HepG2 (cell line): ENCODE data around the gene RHOT1. TPM values are rescaled to one million over a fixed set of nuclear protein-coding genes. Genes with fewer than 3 reads are reported as not detected.

ENCODE experiments used
- ATAC-seq: fragments of 200-7000 bp; cut with Tn5 transposase; 3 replicates; pipeline ENCODE4 v1.9.1; 2020; ENCODE audit warnings: mild to moderate bottlenecking, moderate library complexity
- BruUV-seq: library from RNA; stranded (reverse); fragments of 400-500 nt; replicated peaks from 2 replicates; lab custom pipeline; 2021; lab: Mats Ljungman, UMichigan
- CTCF ChIA-PET: fragments of 300-600 bp; formaldehyde crosslinking; extraction: SDS; loops from one replicate; lab custom pipeline; 2021; ENCODE audit warnings: low total read pairs, inconsistent platforms, low intra/inter-chr PET ratio; lab: Yijun Ruan, JAX
- POLR2A ChIA-PET: fragments of 350-600 bp; sonication (Branson Sonifier 250); formaldehyde crosslinking; loops from one replicate; lab custom pipeline; 2020; ENCODE audit warnings: antibody characterized with exemption, inconsistent platforms; lab: Yijun Ruan, JAX
- DNase-seq: peaks from one replicate; pipeline ENCODE4 v3.0.0-alpha.2; 2015; ENCODE audit warnings: low spot score
- FAIRE-seq: peaks from 3 replicates; lab custom pipeline; 2011; peaks lifted over from hg19 to GRCh38; lab: Jason Lieb, UNC
- H2AFZ ChIP-seq: one replicate; pipeline ENCODE4 v1.6.1; 2011; ENCODE audit warnings: low read length, inconsistent platforms
- H3K27ac ChIP-seq: fragments of 300-600 bp; 3 replicates; pipeline ENCODE4 v1.8.0; 2011; ENCODE audit warnings: mixed run types, mild to moderate bottlenecking, mixed read lengths, low read length, inconsistent platforms; ENCODE audit not compliant: insufficient read depth; ENCODE audit errors: extremely low read length
- H3K27me3 ChIP-seq, 2 experiments: fragments of 200-600 bp in 1 of 2; 2 replicates in 1 of 2; 3 replicates in 1 of 2; pipeline versions ENCODE4 v1.6.0 to v1.8.0; 2011; ENCODE audit warnings: low read length in 2 of 2, mild to moderate bottlenecking in 2 of 2, moderate library complexity in 2 of 2, inconsistent platforms in 1 of 2; ENCODE audit not compliant: insufficient read depth in 2 of 2, control insufficient read depth in 1 of 2
- H3K36me3 ChIP-seq, 2 experiments: fragments of 200-600 bp in 1 of 2; replicated peaks in 1 of 2; 2 replicates in 1 of 2; 3 replicates in 1 of 2; pipeline versions ENCODE4 v1.5.1 to v1.8.0; 2011; ENCODE audit warnings: low read length in 2 of 2, inconsistent platforms in 1 of 2; ENCODE audit not compliant: insufficient read depth in 2 of 2, control insufficient read depth in 1 of 2
- H3K4me1 ChIP-seq: 2 replicates; pipeline ENCODE4 v1.5.1; 2012; ENCODE audit warnings: low read length, inconsistent platforms; ENCODE audit not compliant: insufficient read depth
- H3K4me2 ChIP-seq: 2 replicates; pipeline ENCODE4 v1.6.0; 2011; ENCODE audit warnings: low read depth, low read length, inconsistent platforms
- H3K4me3 ChIP-seq, 3 experiments: fragments of 200-600 bp in 1 of 3; sonication (generic), shearing (Covaris generic) in 1 of 3; replicated peaks in 1 of 3; 2 replicates each; pipeline ENCODE4 v1.5.1; 2011 to 2016; ENCODE audit warnings: low read length in 3 of 3, inconsistent platforms in 2 of 3, low read depth in 2 of 3, mild to moderate bottlenecking in 2 of 3, control low read depth in 1 of 3, mixed read lengths in 1 of 3; ENCODE audit not compliant: insufficient read depth in 1 of 3
- H3K79me2 ChIP-seq: one replicate; pipeline ENCODE4 v1.6.1; 2011; ENCODE audit warnings: low read length, inconsistent platforms; ENCODE audit not compliant: insufficient read depth
- H3K9ac ChIP-seq: 2 replicates; pipeline ENCODE4 v1.6.0; 2011; ENCODE audit warnings: mild to moderate bottlenecking, low read depth, low read length, inconsistent platforms; ENCODE audit not compliant: insufficient read depth
- H3K9me3 ChIP-seq: 2 replicates; pipeline ENCODE4 v1.5.1; 2012; ENCODE audit warnings: mild to moderate bottlenecking, low read length
- H4K20me1 ChIP-seq: 2 replicates; pipeline ENCODE4 v1.6.0; 2011; ENCODE audit warnings: inconsistent platforms, mild to moderate bottlenecking, low read length, moderate library complexity; ENCODE audit not compliant: insufficient read depth
- GPN1 ChIP-seq: sonication (generic); formaldehyde crosslinking; IDR thresholded peaks from 2 replicates; pipeline ENCODE4 v1.5.1; 2020; ENCODE audit warnings: missing genetic modification reagents, borderline replicate concordance
- HOXD1 ChIP-seq: sonication (generic); formaldehyde crosslinking; IDR thresholded peaks from 2 replicates; pipeline ENCODE4 v1.5.0; 2020; ENCODE audit warnings: missing genetic modification reagents
- LCORL ChIP-seq, 2 experiments: fragments of 450-650 bp in 1 of 2; sonication (generic) in 1 of 2; formaldehyde crosslinking in 1 of 2; IDR thresholded peaks; 2 replicates each; pipeline versions ENCODE4 v1.5.0 to v1.6.1; 2017 to 2020; ENCODE audit warnings: antibody characterized with exemption in 1 of 2, missing genetic modification reagents in 1 of 2
- NR2F6 ChIP-seq, 2 experiments: IDR thresholded peaks; 2 replicates each; pipeline ENCODE4 v1.6.1; 2016; ENCODE audit warnings: antibody characterized with exemption in 1 of 2, mild to moderate bottlenecking in 1 of 2
- PCBP2 ChIP-seq: fragments of 200-400 bp; formaldehyde crosslinking; optimal IDR thresholded peaks from 2 replicates; pipeline ENCODE3; 2018; ENCODE audit warnings: low read length, low read depth; ENCODE audit not compliant: poor library complexity, severe bottlenecking
- SCMH1 ChIP-seq: sonication (generic); formaldehyde crosslinking; IDR thresholded peaks from 2 replicates; pipeline ENCODE4 v1.9.0; 2021; ENCODE audit warnings: missing genetic modification reagents, mild to moderate bottlenecking, borderline replicate concordance
- ZNF20 ChIP-seq: sonication (generic); formaldehyde crosslinking; IDR thresholded peaks from 2 replicates; pipeline ENCODE4 v1.4.0; 2020; ENCODE audit warnings: mild to moderate bottlenecking, moderate library complexity, missing genetic modification reagents
- ZNF264 ChIP-seq: sonication (generic); formaldehyde crosslinking; IDR thresholded peaks from 2 replicates; pipeline ENCODE4 v1.4.0; 2020; ENCODE audit warnings: missing genetic modification reagents
- ZNF747 ChIP-seq: sonication (generic); formaldehyde crosslinking; IDR thresholded peaks from 2 replicates; pipeline ENCODE4 v1.8.1; 2023; ENCODE audit warnings: missing genetic modification reagents, mild to moderate bottlenecking, borderline replicate concordance
- ZSCAN25 ChIP-seq: sonication (generic); formaldehyde crosslinking; IDR thresholded peaks from 2 replicates; pipeline ENCODE4 v1.8.0; 2022; ENCODE audit warnings: mild to moderate bottlenecking, missing genetic modification reagents
- WGBS: methylation state at CpG from one replicate; pipeline ENCODE4 v1.1.6; 2017; ENCODE audit warnings: low lambda C conversion rate; 5-methylcytosine and 5-hydroxymethylcytosine counted together
- in situ Hi-C: cut with HindIII; loops from 2 replicates; pipeline ENCODE4 v1.10.0; 2017; ENCODE audit warnings: low pct_unique_long_range_greater_than_20kb; ENCODE audit not compliant: extremely low pct_ligation_motif_present
- intact Hi-C: fragments of 100-400 bp; cut with micrococcal nuclease; formaldehyde crosslinking; loops from one replicate; pipeline ENCODE4 v1.10.0; 2022; ENCODE audit not compliant: unreplicated experiment
- polyA plus RNA-seq, 8 experiments: library from polyadenylated mRNA; depleted of rRNA in 3 of 8; stranded (reverse) in 7 of 8; unstranded in 1 of 8; fragments of >200 nt; fragmentation: Illumina TruSeq in 4 of 8; extraction: Trizol in 4 of 8; gene quantifications; 2 replicates each; pipeline versions ENCODE4 v1.2.1 to v1.2.3, GENCODE V29; 2011 to 2016; ENCODE audit warnings: low read depth in 4 of 8, missing spikeins in 1 of 8, mixed read lengths in 1 of 8; ENCODE audit not compliant: insufficient read depth in 1 of 8
- total RNA-seq, 5 experiments: library from RNA; depleted of rRNA; stranded (reverse); fragments of >200 nt; fragmentation: Illumina TruSeq; extraction: Trizol; gene quantifications; 2 replicates each; pipeline ENCODE4 v1.2.3, GENCODE V29; 2016; ENCODE audit warnings: low read depth in 1 of 5
- TF ChIP-seq, protein P1 (sequence below): sonication (generic); formaldehyde crosslinking; IDR thresholded peaks from 2 replicates; pipeline ENCODE4 v1.8.0; 2022; ENCODE audit warnings: missing genetic modification reagents, mild to moderate bottlenecking, moderate library complexity, borderline replicate concordance
- TF ChIP-seq, protein P2 (sequence below): sonication (generic); formaldehyde crosslinking; IDR thresholded peaks from 2 replicates; pipeline ENCODE4 v1.8.0; 2023; ENCODE audit warnings: mild to moderate bottlenecking, missing genetic modification reagents
- TF ChIP-seq, protein P3 (sequence below): sonication (generic); formaldehyde crosslinking; IDR thresholded peaks from 2 replicates; pipeline ENCODE4 v1.5.1; 2020; ENCODE audit warnings: missing genetic modification reagents, mild to moderate bottlenecking, borderline replicate concordance

RHOT1 gene
- total and polyA plus RNA-seq, 2 of the 13 experiments (the other 11 are each of a cell fraction or from before 2014, with no cell fraction given), result 25.6 to 41.5 TPM

DNA sequence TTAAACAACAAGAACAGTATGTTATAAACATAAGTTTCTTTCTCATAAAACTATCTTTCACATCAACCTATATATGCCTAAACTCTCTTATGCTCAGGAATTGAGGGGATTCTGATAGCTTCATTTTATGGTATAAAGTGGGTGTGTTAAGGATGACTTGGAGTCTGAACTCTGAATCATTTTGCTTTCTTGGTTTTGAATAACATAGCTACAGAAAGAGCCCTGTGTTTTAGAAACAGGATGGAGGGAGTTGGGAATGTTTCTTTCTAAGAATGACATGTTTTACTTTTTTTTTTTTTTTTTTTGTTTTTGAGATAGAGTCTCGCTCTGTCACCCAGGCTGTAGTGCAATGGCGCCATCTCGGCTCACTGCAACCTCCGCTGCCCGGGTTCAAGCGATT is 50.1 kb downstream of the RHOT1 start:
- no peak overlapping the region for H2AFZ ChIP-seq
- H3K9me3 ChIP-seq, result no peaks in the 10 kb centered on the region
- FAIRE-seq (no peak), DNase-seq (no peak), ATAC-seq (no peak)
- no peaks in the 10 kb centered on the region for H3K4me1 ChIP-seq
- H4K20me1 ChIP-seq, result no peaks in the 10 kb centered on the region
- in situ Hi-C loops (no loop called here), intact Hi-C loops (no loop called here)
- WGBS, result 95% methylated on average over 6 of the region's 6 CpGs
- BruUV-seq, result no TSS peak
- H3K27ac ChIP-seq, result no peak overlapping the region
- H3K27me3 ChIP-seq, result no peaks in the 10 kb centered on the region
- CTCF ChIA-PET, result no interaction called here
- TF ChIP-seq, protein P1, sequence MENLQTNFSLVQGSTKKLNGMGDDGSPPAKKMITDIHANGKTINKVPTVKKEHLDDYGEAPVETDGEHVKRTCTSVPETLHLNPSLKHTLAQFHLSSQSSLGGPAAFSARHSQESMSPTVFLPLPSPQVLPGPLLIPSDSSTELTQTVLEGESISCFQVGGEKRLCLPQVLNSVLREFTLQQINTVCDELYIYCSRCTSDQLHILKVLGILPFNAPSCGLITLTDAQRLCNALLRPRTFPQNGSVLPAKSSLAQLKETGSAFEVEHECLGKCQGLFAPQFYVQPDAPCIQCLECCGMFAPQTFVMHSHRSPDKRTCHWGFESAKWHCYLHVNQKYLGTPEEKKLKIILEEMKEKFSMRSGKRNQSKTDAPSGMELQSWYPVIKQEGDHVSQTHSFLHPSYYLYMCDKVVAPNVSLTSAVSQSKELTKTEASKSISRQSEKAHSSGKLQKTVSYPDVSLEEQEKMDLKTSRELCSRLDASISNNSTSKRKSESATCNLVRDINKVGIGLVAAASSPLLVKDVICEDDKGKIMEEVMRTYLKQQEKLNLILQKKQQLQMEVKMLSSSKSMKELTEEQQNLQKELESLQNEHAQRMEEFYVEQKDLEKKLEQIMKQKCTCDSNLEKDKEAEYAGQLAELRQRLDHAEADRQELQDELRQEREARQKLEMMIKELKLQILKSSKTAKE (CRISPR knock-in tag), result no peak
- no peak for TF ChIP-seq PCBP2
- no peak for TF ChIP-seq GPN1 (CRISPR knock-in tag)
- no peak for TF ChIP-seq ZNF747 (CRISPR knock-in tag)
- TF ChIP-seq ZNF264 (CRISPR knock-in tag), result no peak
- TF ChIP-seq SCMH1 (CRISPR knock-in tag), result no peak
- TF ChIP-seq, protein P2, sequence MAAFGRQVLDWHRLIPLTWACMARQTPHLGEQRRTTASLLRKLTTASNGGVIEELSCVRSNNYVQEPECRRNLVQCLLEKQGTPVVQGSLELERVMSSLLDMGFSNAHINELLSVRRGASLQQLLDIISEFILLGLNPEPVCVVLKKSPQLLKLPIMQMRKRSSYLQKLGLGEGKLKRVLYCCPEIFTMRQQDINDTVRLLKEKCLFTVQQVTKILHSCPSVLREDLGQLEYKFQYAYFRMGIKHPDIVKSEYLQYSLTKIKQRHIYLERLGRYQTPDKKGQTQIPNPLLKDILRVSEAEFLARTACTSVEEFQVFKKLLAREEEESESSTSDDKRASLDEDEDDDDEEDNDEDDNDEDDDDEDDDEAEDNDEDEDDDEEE (CRISPR knock-in tag), result no peak
- no peak for TF ChIP-seq LCORL (IDR thresholded peaks at IDR 0.05)
- TF ChIP-seq LCORL (CRISPR knock-in tag; IDR thresholded peaks at IDR 0.05), result no peak
- no peak for TF ChIP-seq ZNF20
- no peak for TF ChIP-seq NR2F6 (IDR thresholded peaks at IDR 0.05)
- no peak for TF ChIP-seq NR2F6 (CRISPR knock-in tag; IDR thresholded peaks at IDR 0.05)
- TF ChIP-seq, protein P3, sequence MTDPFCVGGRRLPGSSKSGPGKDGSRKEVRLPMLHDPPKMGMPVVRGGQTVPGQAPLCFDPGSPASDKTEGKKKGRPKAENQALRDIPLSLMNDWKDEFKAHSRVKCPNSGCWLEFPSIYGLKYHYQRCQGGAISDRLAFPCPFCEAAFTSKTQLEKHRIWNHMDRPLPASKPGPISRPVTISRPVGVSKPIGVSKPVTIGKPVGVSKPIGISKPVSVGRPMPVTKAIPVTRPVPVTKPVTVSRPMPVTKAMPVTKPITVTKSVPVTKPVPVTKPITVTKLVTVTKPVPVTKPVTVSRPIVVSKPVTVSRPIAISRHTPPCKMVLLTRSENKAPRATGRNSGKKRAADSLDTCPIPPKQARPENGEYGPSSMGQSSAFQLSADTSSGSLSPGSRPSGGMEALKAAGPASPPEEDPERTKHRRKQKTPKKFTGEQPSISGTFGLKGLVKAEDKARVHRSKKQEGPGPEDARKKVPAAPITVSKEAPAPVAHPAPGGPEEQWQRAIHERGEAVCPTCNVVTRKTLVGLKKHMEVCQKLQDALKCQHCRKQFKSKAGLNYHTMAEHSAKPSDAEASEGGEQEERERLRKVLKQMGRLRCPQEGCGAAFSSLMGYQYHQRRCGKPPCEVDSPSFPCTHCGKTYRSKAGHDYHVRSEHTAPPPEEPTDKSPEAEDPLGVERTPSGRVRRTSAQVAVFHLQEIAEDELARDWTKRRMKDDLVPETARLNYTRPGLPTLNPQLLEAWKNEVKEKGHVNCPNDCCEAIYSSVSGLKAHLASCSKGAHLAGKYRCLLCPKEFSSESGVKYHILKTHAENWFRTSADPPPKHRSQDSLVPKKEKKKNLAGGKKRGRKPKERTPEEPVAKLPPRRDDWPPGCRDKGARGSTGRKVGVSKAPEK (CRISPR knock-in tag), result no peak
- TF ChIP-seq ZSCAN25, result no peak
- no peak for TF ChIP-seq HOXD1 (CRISPR knock-in tag)
- no peak overlapping the region for H3K4me2 ChIP-seq
- H3K79me2 ChIP-seq, result no peaks in the 10 kb centered on the region
- peaks cover 4 to 22% of the 10 kb centered on the region in 2 experiments; a peak in 4 of 5 replicates for H3K36me3 ChIP-seq
- POLR2A ChIA-PET, result no interaction called here
- H3K9ac ChIP-seq, result no peak overlapping the region
- no peak overlapping the region for H3K4me3 ChIP-seq
